Brain microvascular endothelial cell (primary cell): ENCODE data around the gene KRTAP21-3.

Source experiments
- DNase-seq: peaks from one replicate; pipeline ENCODE4 v3.0.0-alpha.2; 2020
- H3K27ac ChIP-seq: fragments of 250-450 bp; sonication (Bioruptor Pico); 2 replicates; pipeline ENCODE4 v1.5.1; 2020; ENCODE audit warnings: mild to moderate bottlenecking, moderate library complexity
- H3K27me3 ChIP-seq: fragments of 250-450 bp; sonication (Bioruptor Pico); replicated peaks from 2 replicates; pipeline ENCODE4 v1.5.1; 2020; ENCODE audit warnings: mild to moderate bottlenecking
- H3K36me3 ChIP-seq: fragments of 250-450 bp; sonication (Bioruptor Pico); replicated peaks from 2 replicates; pipeline ENCODE4 v1.5.1; 2020; ENCODE audit warnings: mild to moderate bottlenecking
- H3K4me3 ChIP-seq: 2 replicates; pipeline ENCODE4 v1.5.1; 2011; ENCODE audit warnings: low read depth, mild to moderate bottlenecking, control low read depth, low read length, moderate library complexity
- CTCF ChIP-seq: IDR thresholded peaks from 2 replicates; pipeline ENCODE4 v1.5.1; 2011; ENCODE audit warnings: low read depth, mild to moderate bottlenecking, moderate library complexity, low read length, control low read depth, inconsistent platforms; ENCODE audit errors: missing control alignments
- in situ Hi-C: cut with HindIII; loops from 2 replicates; pipeline ENCODE4 v1.10.0; 2017; ENCODE audit warnings: low sequenced_read_pairs, low pct_ligation_motif_present

Gene KRTAP21-3

GRCh38 chr21:30713766-30714165 is 4.8 kb downstream of the KRTAP21-3 start:
- in situ Hi-C loops, result no loop called here
- Histone ChIP-seq H3K4me3 (no peak overlapping the region), H3K27me3 (no peaks in the 10 kb centered on the region), H3K36me3 (no peaks in the 10 kb centered on the region), H3K27ac (no peak overlapping the region)
- DNase-seq, result no peak
- no peak for TF ChIP-seq CTCF

- H3K27ac ChIP-seq, result no peak overlapping the region
- TF ChIP-seq CTCF, result no peak
- no peak for DNase-seq
- no peak overlapping the region for H3K4me3 ChIP-seq
- H3K27me3 ChIP-seq, result no peaks in the 10 kb centered on the region
- H3K36me3 ChIP-seq, result no peaks in the 10 kb centered on the region
- in situ Hi-C loops, result no loop called here
Measured at GRCh38 chr21:30710499-30710898, 8.1 kb downstream of the KRTAP21-3 start.

GRCh38 chr21:30707409-30707808 is 11.2 kb downstream of the KRTAP21-3 start:
- Histone ChIP-seq H3K27ac (no peak overlapping the region), H3K4me3 (no peak overlapping the region), H3K27me3 (no peaks in the 10 kb centered on the region), H3K36me3 (no peaks in the 10 kb centered on the region)
- in situ Hi-C loops, result no loop called here
- TF ChIP-seq CTCF, result no peak
- DNase-seq, result no peak

GRCh38 chr21:30695956-30696355 is 22.6 kb downstream of the KRTAP21-3 start:
- H3K27ac ChIP-seq, result no peak overlapping the region
- in situ Hi-C loops, result no loop called here
- no peak for DNase-seq
- no peaks in the 10 kb centered on the region for H3K27me3 ChIP-seq
- no peak overlapping the region for H3K4me3 ChIP-seq
- no peaks in the 10 kb centered on the region for H3K36me3 ChIP-seq
- TF ChIP-seq CTCF, result no peak

GRCh38 chr21:30689822-30690221 is 28.8 kb downstream of the KRTAP21-3 start:
- no peak for TF ChIP-seq CTCF

GRCh38 chr21:30684506-30684905 is 34.1 kb downstream of the KRTAP21-3 start:
- in situ Hi-C loops, result no loop called here
- no peak overlapping the region for H3K4me3 ChIP-seq
- H3K27me3 ChIP-seq, result no peaks in the 10 kb centered on the region
- TF ChIP-seq CTCF, result no peak
- no peak overlapping the region for H3K27ac ChIP-seq
- DNase-seq, result no peak
- no peaks in the 10 kb centered on the region for H3K36me3 ChIP-seq

More at GRCh38 chr21:30689822-30690221, 28.8 kb downstream of the KRTAP21-3 start:
- Histone ChIP-seq H3K27ac (no peak overlapping the region), H3K36me3 (no peaks in the 10 kb centered on the region), H3K4me3 (no peak overlapping the region), H3K27me3 (no peaks in the 10 kb centered on the region)
- in situ Hi-C loops, result no loop called here
- no peak for DNase-seq
